Measurements from ENCODE around the gene SLIT3.

DNA sequence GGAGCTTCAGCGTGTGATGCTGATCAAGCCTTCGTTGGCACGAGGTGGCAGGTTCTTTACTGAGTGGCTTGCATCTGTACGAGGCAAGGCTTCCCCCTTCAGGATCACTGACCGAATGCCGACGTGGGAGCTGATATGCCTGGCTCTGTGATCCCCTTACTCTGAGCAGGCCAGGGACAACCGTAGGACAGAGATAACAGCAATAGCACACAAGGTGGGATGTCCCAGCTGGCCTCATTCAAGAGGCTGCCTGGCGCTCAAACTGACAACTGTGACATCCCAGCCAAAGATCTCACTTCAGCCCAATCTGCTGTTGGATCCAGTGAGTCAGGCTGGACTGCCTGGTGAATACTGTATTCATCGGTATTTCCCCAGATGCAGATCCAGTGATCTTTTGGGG lies 522.4 kb downstream of the SLIT3 start:
- TF ChIP-seq, protein P1, sequence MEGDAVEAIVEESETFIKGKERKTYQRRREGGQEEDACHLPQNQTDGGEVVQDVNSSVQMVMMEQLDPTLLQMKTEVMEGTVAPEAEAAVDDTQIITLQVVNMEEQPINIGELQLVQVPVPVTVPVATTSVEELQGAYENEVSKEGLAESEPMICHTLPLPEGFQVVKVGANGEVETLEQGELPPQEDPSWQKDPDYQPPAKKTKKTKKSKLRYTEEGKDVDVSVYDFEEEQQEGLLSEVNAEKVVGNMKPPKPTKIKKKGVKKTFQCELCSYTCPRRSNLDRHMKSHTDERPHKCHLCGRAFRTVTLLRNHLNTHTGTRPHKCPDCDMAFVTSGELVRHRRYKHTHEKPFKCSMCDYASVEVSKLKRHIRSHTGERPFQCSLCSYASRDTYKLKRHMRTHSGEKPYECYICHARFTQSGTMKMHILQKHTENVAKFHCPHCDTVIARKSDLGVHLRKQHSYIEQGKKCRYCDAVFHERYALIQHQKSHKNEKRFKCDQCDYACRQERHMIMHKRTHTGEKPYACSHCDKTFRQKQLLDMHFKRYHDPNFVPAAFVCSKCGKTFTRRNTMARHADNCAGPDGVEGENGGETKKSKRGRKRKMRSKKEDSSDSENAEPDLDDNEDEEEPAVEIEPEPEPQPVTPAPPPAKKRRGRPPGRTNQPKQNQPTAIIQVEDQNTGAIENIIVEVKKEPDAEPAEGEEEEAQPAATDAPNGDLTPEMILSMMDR (IDR thresholded peaks at IDR 0.05; ENCODE audit: low read depth, low read length, poor library complexity, severe bottlenecking): no peak
- TF ChIP-seq EZH2phosphoT487 (IDR thresholded peaks at IDR 0.05; ENCODE audit: borderline replicate concordance, low read length): no peak

All from DOHH2 (cell line).